Thyroid gland (tissue), 4 donors: ENCODE results near the gene STAB1.

ENCODE experiments used
- POLR2A ChIP-seq, 2 donors: fragments of 450-650 bp; IDR thresholded peaks; one replicate each; pipeline ENCODE4 v1.6.1; 2017; ENCODE audit warnings: antibody characterized with exemption in 2 of 2, mild to moderate bottlenecking in 2 of 2, moderate library complexity in 1 of 2
- TF ChIP-seq, protein P1 (sequence below), 6 experiments: fragments of 200-600 bp in 3 of 6; fragments of 450-650 bp in 3 of 6; sonication (generic) in 3 of 6; IDR thresholded peaks; one replicate each; pipeline ENCODE4 v1.5.1; 2016 to 2019; ENCODE audit warnings: antibody characterized with exemption in 6 of 6, mild to moderate bottlenecking in 2 of 6, inconsistent platforms in 1 of 6, moderate library complexity in 1 of 6

DNA sequence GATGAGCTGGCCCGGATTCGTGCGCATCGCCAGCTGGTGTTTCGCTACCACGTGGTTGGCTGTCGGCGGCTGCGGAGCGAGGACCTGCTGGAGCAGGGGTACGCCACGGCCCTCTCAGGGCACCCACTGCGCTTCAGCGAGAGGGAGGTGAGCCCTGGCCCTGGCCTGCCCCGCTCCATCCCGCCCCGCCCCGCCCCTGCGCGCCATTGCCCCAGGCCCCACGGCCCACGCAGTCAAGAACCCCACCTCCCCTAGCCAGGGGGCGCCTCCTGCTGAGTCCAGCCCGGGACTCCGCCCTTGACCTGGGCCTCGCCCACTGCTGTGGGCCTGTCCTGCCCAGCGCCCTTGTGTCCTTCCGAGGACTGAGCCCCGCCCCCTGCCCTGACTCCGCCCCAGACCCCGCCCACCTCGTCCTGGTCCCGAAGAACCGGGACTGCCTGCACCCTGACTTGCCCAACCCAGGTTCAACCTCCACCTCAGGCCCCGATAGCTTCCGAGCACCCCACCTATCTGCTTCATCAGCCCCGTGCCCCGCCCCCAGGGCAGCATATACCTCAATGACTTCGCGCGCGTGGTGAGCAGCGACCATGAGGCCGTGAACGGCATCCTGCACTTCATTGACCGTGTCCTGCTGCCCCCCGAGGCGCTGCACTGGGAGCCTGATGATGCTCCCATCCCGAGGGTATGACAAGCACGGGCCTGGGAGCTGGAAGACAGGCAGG is 23.7 kb downstream of the STAB1 start:
- TF ChIP-seq POLR2A (IDR thresholded peaks at IDR 0.05), result no peak
- TF ChIP-seq, protein P1, sequence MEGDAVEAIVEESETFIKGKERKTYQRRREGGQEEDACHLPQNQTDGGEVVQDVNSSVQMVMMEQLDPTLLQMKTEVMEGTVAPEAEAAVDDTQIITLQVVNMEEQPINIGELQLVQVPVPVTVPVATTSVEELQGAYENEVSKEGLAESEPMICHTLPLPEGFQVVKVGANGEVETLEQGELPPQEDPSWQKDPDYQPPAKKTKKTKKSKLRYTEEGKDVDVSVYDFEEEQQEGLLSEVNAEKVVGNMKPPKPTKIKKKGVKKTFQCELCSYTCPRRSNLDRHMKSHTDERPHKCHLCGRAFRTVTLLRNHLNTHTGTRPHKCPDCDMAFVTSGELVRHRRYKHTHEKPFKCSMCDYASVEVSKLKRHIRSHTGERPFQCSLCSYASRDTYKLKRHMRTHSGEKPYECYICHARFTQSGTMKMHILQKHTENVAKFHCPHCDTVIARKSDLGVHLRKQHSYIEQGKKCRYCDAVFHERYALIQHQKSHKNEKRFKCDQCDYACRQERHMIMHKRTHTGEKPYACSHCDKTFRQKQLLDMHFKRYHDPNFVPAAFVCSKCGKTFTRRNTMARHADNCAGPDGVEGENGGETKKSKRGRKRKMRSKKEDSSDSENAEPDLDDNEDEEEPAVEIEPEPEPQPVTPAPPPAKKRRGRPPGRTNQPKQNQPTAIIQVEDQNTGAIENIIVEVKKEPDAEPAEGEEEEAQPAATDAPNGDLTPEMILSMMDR (IDR thresholded peaks at IDR 0.05), result no peak
